Kidney tubule cell (primary cell): ENCODE results near the gene PTPRZ1.
A peak's percentile ranks its signal among the peaks of the same experiment; 100 is the strongest.

ENCODE experiments used
- DNase-seq: peaks from one replicate; pipeline ENCODE4 v3.0.0-alpha.2; 2018; ENCODE audit warnings: low spot score

Gene PTPRZ1

GRCh38 chr7:121891731-121892130, 18.8 kb downstream of the PTPRZ1 start:
- no peak for DNase-seq

GRCh38 chr7:121901026-121901425, 28.1 kb downstream of the PTPRZ1 start:
- DNase-seq, result no peak

- no peak for DNase-seq
Measured at GRCh38 chr7:121904120-121904519, 31.2 kb downstream of the PTPRZ1 start.

- no peak for DNase-seq
Measured at GRCh38 chr7:121908042-121908441, 35.1 kb downstream of the PTPRZ1 start.

GRCh38 chr7:121909716-121910345, 36.9 kb downstream of the PTPRZ1 start:
- no peak for DNase-seq

GRCh38 chr7:121913947-121914675, 41.1 kb downstream of the PTPRZ1 start:
- no peak for DNase-seq

GRCh38 chr7:121914676-121915279, 41.8 kb downstream of the PTPRZ1 start:
- DNase-seq, result no peak

GRCh38 chr7:121916211-121916610, 43.2 kb downstream of the PTPRZ1 start:
- no peak for DNase-seq

- DNase-seq, result no peak
Measured at GRCh38 chr7:121919986-121920385, 47.0 kb downstream of the PTPRZ1 start.

GRCh38 chr7:121924269-121925186, 51.6 kb downstream of the PTPRZ1 start:
- no peak for DNase-seq

- DNase-seq, result no peak
Measured at GRCh38 chr7:121931149-121931902, 58.4 kb downstream of the PTPRZ1 start.

- no peak for DNase-seq
Measured at GRCh38 chr7:121932768-121933167, 59.8 kb downstream of the PTPRZ1 start.

GRCh38 chr7:121936951-121937623, 64.1 kb downstream of the PTPRZ1 start:
- DNase-seq, result no peak

GRCh38 chr7:121938429-121938996, 65.6 kb downstream of the PTPRZ1 start:
- DNase-seq, result no peak

- DNase-seq, result no peak
Measured at GRCh38 chr7:121940918-121941317, 68.0 kb downstream of the PTPRZ1 start.

- no peak for DNase-seq
Measured at GRCh38 chr7:121941830-121942229, 68.9 kb downstream of the PTPRZ1 start.

GRCh38 chr7:121945066-121945465, 72.1 kb downstream of the PTPRZ1 start:
- DNase-seq, result no peak

- DNase-seq, result no peak
Measured at GRCh38 chr7:121945480-121946236, 72.7 kb downstream of the PTPRZ1 start.

GRCh38 chr7:121953164-121953563, 80.2 kb downstream of the PTPRZ1 start:
- DNase-seq, result no peak

- peak; percentile 23 for DNase-seq
Measured at GRCh38 chr7:121953601-121954000, 80.6 kb downstream of the PTPRZ1 start.
